H7 (cell line): Measurements from ENCODE around the gene GEMIN5. TPM values are rescaled to one million over a fixed set of nuclear protein-coding genes. Genes with fewer than 3 reads are reported as not detected.
A peak's percentile ranks its signal among the peaks of the same experiment; 100 is the strongest.

ENCODE experiments used
- DNase-seq: peaks from one replicate; pipeline ENCODE4 v3.0.0; 2012
- H3K27me3 ChIP-seq: 2 replicates; pipeline ENCODE4 v1.6.0; 2011; ENCODE audit warnings: mild to moderate bottlenecking, low read length; ENCODE audit not compliant: control insufficient read depth, insufficient read depth
- H3K36me3 ChIP-seq: replicated peaks from 2 replicates; pipeline ENCODE4 v1.5.1; 2011; ENCODE audit warnings: low read length; ENCODE audit not compliant: control insufficient read depth, insufficient read depth
- H3K4me3 ChIP-seq: 2 replicates; pipeline ENCODE4 v1.5.1; 2011; ENCODE audit warnings: low read depth, mild to moderate bottlenecking, control low read depth, low read length, moderate library complexity; ENCODE audit not compliant: insufficient read depth
- total RNA-seq: library from RNA; depleted of rRNA; stranded (reverse); fragments of >200 nt; shearing (Covaris generic); gene quantifications from 2 replicates; pipeline ENCODE4 v1.2.3, GENCODE V29; 2014

The GEMIN5 gene
- total RNA-seq, 1 experiment from 2014 or later, result 38.4 TPM

DNA sequence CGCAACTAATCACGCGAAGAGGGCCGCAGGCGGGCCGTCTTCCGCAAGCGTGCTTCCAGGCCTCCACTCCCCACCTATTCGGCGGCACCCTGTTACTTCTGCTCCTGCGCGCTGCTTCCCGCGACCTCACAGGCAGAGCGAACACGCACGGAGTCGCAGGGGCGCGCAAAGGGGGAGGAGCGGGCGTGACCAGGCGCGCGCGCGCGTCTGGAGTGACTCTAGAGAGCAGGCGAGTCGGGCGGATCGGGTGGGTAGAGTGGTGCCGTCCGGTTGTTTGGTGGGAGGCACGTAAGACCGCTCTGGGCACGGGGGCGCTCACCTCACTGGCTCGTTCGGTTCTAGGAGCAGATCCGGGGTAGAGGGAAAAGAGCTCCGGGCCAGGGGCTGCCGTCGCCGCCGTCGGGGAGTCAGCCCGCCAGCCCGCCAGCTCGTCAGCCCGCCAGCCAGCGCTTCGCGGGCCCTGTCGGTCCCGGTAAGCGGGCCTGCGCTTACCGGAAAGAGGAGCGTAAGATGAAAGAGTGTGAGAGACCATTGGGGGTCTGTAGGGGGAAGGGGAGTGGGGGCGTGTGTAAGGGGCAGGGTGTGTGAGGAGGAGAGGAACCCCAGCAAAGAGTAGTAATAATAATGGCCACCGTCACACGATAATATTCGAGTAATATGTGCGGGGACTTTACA, 79.6 kb downstream of the GEMIN5 start, which contains the start of gene CNOT8:
TSS of gene CNOT8 (plus strand) at position 331 of the 675 bp plus-strand sequence. CDS start 4,652 bp downstream, outside the sequence.
- no peaks in the 10 kb centered on the region for H3K27me3 ChIP-seq
- DNase-seq, result peak; percentile 94
- peaks cover 3% of the 10 kb centered on the region; the same call in 1 of the 2 replicates for H3K36me3 ChIP-seq

DNA sequence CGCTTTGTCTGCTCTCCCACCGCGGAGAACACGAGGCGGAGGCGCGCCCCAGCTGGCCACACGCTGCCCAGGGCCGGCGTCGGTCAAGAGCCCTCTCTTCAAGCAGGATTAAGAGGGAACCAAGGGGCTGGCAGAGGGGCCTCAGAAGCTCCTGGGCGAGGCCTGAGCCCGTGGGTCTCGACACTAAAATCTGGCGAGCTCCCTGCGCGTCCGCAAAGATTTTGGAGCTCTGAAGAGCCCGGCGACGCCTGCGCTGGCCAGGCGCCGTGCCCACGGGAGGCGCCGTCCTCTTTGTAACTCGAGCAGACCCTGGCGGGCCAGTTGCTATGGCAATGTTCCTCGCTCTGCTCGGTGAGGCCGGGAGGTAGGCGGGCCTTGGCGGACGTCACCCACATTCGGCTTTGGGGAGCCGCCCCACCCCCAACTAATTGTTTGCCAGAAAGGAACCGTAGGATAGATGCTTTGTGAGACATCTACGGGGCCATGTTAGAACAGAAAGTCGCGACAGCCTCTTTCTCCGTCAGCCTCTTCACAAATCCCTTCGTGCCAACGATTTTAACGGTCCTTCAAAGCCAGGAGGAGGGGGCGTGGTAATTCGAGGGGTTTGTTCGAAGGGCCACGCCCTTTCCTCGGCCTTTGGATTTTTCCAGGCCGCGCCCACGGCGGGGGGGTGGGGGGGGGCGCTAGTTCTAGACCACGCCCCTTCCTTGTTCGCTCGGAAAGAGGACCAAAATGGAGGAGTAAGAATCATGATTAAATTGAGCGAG, 80.3 kb downstream of the GEMIN5 start:
- H3K36me3 ChIP-seq, result no peaks in the 10 kb centered on the region
- peak; percentile 96 for DNase-seq
- peak overlapping the region; percentile 83 for H3K4me3 ChIP-seq
- H3K27me3 ChIP-seq, result no peaks in the 10 kb centered on the region

More for the DNA sequence above, 79.6 kb downstream of the GEMIN5 start, which contains the start of gene CNOT8:
- peak within 1 kb of the TSS; percentile 83 for H3K4me3 ChIP-seq

- Histone ChIP-seq H3K4me3 (no peak overlapping the region), H3K36me3 (no peaks in the 10 kb centered on the region), H3K27me3 (no peaks in the 10 kb centered on the region)
- DNase-seq, result no peak
Observed at GRCh38 chr5:154851351-154851750, 86.7 kb downstream of the GEMIN5 start.

- peak; percentile 83 for DNase-seq
- peak within 1 kb of the TSS; percentile 25 for H3K4me3 ChIP-seq
- H3K27me3 ChIP-seq, result no peaks in the 10 kb centered on the region
- H3K36me3 ChIP-seq, result no peaks in the 10 kb centered on the region
Observed at GRCh38 chr5:154850255-154851062, 87.6 kb downstream of the GEMIN5 start, which contains the start of gene FAXDC2. TSS of gene FAXDC2 (minus strand) at chr5:154850603. CDS start at chr5:154838178, 12,425 bp downstream.

GRCh38 chr5:154849791-154850201, 88.2 kb downstream of the GEMIN5 start:
- peak; percentile 25 for DNase-seq
- Histone ChIP-seq H3K36me3 (no peaks in the 10 kb centered on the region; the same call in 1 of the 2 replicates), H3K27me3 (no peaks in the 10 kb centered on the region), H3K4me3 (peak overlapping the region; percentile 25)

- Histone ChIP-seq H3K4me3 (no peak overlapping the region), H3K36me3 (no peaks in the 10 kb centered on the region; the same call in 1 of the 2 replicates), H3K27me3 (no peaks in the 10 kb centered on the region)
- DNase-seq, result no peak
Observed at GRCh38 chr5:154849264-154849785, 88.7 kb downstream of the GEMIN5 start.

- Histone ChIP-seq H3K27me3 (no peaks in the 10 kb centered on the region), H3K36me3 (no peaks in the 10 kb centered on the region; the same call in 1 of the 2 replicates), H3K4me3 (no peak overlapping the region)
- no peak for DNase-seq
Observed at GRCh38 chr5:154844809-154845208, 93.2 kb downstream of the GEMIN5 start.

DNA sequence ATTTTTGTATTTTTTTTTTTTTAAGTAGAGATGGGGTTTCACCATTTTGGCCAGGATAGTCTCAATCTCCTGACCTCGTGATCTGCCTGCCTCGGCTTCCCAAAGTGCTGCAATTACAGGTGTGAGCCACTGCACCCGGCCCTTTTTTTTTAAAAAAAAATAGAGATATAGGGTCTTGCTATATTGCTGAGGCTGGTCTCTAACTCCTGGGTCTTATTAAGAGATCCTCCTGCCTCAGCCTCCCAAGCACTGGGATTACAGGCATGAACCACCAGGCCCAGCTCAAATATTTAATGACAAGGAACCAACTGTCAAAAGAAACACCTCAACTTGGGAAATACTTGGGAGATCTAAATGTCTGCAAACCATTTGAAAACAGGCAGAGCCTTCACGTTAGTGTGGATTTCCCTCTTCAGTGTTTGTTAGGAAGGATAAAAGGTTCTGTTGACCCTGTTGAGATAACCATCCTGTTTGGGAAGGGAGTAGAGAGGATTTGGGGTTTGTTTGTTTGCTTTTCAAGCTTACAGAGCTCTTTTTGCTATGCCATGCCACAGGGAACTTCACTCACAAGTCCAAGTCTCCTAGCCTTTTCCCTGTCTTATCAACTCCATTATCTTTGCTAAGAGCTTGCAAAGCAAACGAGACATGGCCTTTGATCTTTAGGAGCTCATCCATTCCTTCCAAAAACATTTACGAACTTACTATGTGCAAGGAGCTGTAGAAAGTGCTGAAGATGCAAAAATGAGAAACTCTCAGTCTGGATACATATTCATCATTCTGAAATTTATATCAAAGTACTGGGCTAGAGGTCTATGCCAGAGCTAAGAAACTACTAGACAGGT, 95.1 kb downstream of the GEMIN5 start:
- H3K36me3 ChIP-seq, result no peaks in the 10 kb centered on the region; the same call in 1 of the 2 replicates
- no peak for DNase-seq
- H3K4me3 ChIP-seq, result no peak overlapping the region
- no peaks in the 10 kb centered on the region for H3K27me3 ChIP-seq

DNA sequence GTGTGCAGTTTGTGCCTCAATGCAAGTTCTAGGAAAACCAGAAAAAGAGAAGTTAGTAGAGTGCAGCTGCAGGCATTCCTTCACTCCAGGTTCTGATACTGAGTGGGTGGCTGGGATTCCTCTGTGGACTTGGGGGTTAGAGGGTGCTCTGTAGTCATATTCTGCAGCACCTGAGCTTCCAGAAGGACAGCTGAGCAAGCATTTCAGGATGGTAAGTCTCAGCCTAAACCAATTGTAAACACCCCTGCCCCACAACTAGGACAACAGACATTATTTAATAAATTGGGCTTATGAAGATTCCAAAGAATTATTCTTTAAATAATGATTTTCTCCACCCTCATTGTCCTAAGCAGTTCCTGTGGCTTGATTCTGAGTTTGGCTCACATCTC, 96.7 kb downstream of the GEMIN5 start:
- H3K36me3 ChIP-seq, result no peaks in the 10 kb centered on the region; the same call in 1 of the 2 replicates
- H3K4me3 ChIP-seq, result no peak overlapping the region
- no peak for DNase-seq
- H3K27me3 ChIP-seq, result no peaks in the 10 kb centered on the region

- DNase-seq, result no peak
- Histone ChIP-seq H3K36me3 (no peaks in the 10 kb centered on the region; the same call in 1 of the 2 replicates), H3K27me3 (no peaks in the 10 kb centered on the region), H3K4me3 (no peak overlapping the region)
Observed at GRCh38 chr5:154840435-154841272, 97.4 kb downstream of the GEMIN5 start.
